Dendritic cell treated with granulocyte-macrophage colony-stimulating factor and Interleukin-4, amounts not matched to agents 40 ng/mL and 50 ng/mL, for 4 days (primary cell): Measurements from ENCODE around the gene VWA2.

Experiments
- H3K27ac Mint-ChIP-seq: one replicate; pipeline ENCODE4 v1.8.0; 2022; ENCODE audit warnings: mild to moderate bottlenecking, mixed read lengths
- H3K27me3 Mint-ChIP-seq: one replicate; pipeline ENCODE4 v1.8.0; 2022; ENCODE audit warnings: mild to moderate bottlenecking, mixed read lengths
- H3K36me3 Mint-ChIP-seq: one replicate; pipeline ENCODE4 v1.8.0; 2022; ENCODE audit warnings: low read depth, mixed read lengths
- H3K4me1 Mint-ChIP-seq: one replicate; pipeline ENCODE4 v1.8.0; 2022; ENCODE audit warnings: low read depth, mixed read lengths
- H3K4me3 Mint-ChIP-seq: one replicate; pipeline ENCODE4 v1.8.0; 2022; ENCODE audit warnings: mild to moderate bottlenecking, moderate library complexity, mixed read lengths
- H3K9me3 Mint-ChIP-seq: one replicate; pipeline ENCODE4 v1.8.0; 2022; ENCODE audit warnings: mixed read lengths
- intact Hi-C: fragments of 100-400 bp; cut with micrococcal nuclease; formaldehyde crosslinking; loops from one replicate; pipeline ENCODE4 v1.15.0; 2022

Gene VWA2

DNA sequence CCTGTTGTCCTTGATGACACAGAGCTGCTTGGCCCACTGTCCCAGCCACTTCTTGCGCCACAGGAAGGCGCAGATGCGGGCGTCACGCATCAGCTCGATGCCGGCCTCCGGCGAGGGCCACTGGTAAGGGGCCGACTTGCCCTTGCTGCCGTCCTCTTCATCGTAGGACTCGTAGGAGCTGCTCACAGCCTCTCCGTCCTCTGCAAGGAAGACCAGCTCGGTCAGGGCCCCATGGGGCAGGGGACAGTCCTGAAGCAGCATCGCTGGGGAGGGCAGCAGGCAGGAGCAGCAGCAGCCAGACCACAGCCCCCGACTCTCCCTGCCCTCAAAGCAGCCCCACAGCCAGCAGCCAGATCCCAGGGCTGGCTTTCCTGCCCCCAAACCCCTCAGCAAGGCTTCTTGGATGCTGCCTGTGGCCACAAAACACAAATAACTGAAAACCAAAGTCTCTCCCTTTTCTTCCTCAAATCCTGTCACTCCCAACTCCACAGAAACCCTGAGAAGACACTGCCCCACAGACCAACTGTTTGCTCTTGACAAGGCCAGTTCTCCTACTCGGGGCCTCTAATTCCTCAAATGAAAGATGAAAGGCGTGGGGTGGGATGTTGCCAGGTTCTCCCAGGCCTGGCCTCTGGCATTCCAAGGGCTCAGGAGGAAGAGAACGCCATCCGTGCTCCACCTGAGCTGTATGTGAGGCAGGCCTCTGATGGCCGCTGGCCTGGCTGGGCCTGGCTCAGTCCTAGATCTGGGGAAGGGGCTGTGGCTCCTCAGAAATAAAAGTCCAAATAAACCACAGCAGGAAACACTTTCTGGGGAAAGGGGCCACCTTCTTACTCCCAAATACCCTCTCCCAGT, 76.7 kb downstream of the VWA2 start:
- no peak overlapping the region for H3K4me3 Mint-ChIP-seq
- intact Hi-C loops = no loop called here
- H3K27ac Mint-ChIP-seq = no peak overlapping the region
- no peaks in the 10 kb centered on the region for H3K36me3 Mint-ChIP-seq
- H3K9me3 Mint-ChIP-seq = no peaks in the 10 kb centered on the region
- no peaks in the 10 kb centered on the region for H3K4me1 Mint-ChIP-seq
- no peaks in the 10 kb centered on the region for H3K27me3 Mint-ChIP-seq

DNA sequence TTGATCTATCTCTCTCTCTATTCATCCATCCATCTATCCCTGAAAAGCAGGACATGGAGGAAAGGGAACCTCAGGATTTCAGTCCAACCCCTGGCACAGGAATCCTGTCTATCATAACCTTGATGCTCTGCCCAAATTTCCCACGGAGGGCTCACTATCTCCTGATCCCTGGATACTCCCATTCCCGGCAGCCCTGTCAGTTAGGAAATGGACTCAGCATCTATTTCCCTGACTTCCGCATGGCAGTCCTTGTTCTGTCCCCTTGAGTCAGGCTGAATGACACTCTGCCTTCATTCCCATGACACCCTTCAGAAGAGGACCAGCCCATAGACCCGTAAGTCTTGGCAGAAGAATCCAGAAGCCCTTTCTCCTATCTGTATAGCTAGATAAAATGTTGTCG, 77.7 kb downstream of the VWA2 start:
- Mint-ChIP-seq H3K27me3 (no peaks in the 10 kb centered on the region), H3K4me1 (no peaks in the 10 kb centered on the region), H3K9me3 (no peaks in the 10 kb centered on the region), H3K27ac (no peak overlapping the region), H3K36me3 (no peaks in the 10 kb centered on the region), H3K4me3 (no peak overlapping the region)
- intact Hi-C loops = no loop called here

DNA sequence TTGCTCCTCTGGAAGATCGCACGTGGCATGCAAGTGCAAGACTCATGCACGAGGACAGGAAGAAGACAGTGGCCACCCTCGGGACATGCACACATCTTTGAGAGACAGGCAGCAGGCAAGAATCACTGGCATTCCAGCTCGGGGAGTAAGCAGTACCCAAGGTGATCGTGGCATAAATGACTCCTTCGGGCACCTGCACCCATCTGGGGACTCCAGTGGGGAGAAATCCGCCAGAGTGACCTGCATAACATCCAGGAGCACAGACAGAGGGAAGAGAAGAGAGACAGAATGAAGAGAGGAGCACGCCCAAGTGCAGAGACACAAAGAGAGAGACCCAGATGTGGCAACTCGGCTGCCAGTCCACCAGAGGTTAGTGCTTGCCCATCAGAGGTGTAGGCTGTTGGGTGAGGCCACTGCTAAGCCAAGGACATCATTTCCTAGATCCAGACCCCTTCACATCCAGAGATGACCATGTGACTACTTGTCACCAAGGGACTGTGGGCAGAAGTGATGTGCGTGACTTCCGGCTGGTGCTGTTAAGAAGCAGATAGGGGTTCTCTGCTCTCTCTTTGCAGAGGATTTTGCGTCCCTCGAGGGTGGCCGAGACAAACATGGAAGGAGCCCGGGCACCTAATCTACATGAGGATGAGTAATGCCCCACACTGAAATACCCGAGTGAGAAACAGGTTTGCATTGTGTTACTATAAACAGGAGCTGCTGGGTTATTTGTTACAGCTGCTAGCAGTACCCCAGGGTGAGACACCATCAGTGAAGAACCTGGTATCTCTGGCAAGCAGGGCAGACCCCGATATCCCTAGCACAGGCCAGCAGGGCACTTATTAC, 80.6 kb downstream of the VWA2 start:
- H3K27me3 Mint-ChIP-seq = no peaks in the 10 kb centered on the region
- no peaks in the 10 kb centered on the region for H3K9me3 Mint-ChIP-seq
- intact Hi-C loops = no loop called here
- no peaks in the 10 kb centered on the region for H3K4me1 Mint-ChIP-seq
- no peak overlapping the region for H3K27ac Mint-ChIP-seq
- H3K4me3 Mint-ChIP-seq = no peak overlapping the region
- H3K36me3 Mint-ChIP-seq = no peaks in the 10 kb centered on the region

DNA sequence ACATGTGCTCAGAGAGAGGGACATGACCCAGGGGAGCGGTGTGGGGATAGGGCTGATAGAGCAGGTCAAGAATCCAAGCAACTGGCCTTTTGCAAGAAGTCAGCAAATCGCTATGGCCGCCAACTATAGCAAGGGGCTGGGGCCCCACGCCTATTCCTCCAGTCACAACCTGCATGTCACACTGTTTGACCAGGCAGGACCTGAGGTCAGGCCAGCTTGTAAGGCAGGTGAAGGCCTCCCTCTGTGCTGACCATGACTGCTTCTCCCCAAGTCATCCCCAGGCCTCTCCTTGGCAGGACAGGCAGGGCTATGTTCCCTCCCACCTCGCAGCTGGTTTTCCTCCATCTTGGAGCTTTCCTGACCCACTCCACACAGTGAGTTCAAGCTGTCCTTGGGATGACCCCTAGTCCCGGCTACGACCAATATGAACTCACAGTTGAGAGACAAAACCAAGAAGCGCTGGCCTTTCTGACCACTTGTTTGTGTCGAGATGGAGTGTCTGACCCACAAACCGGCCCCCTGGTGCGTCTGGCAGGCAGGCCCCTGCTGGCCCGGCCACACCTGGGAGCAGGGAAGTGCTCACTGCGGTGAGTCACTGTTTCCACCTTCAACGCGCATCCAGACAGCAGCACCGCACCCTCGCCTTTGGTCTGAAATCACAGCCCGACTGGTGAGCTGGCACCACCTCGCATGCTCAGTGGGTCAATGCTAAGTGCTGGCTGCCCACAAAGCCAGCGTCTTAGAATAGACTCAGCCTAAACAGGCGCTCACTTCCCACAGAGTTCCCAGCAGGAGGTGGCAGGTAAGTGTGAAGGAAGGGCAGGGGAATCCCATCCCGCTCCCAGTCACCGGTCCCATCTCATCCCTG, 81.4 kb downstream of the VWA2 start:
- H3K4me1 Mint-ChIP-seq = no peaks in the 10 kb centered on the region
- H3K27ac Mint-ChIP-seq = no peak overlapping the region
- no peaks in the 10 kb centered on the region for H3K36me3 Mint-ChIP-seq
- no peak overlapping the region for H3K4me3 Mint-ChIP-seq
- intact Hi-C loops = no loop called here
- H3K27me3 Mint-ChIP-seq = no peaks in the 10 kb centered on the region
- H3K9me3 Mint-ChIP-seq = no peaks in the 10 kb centered on the region

DNA sequence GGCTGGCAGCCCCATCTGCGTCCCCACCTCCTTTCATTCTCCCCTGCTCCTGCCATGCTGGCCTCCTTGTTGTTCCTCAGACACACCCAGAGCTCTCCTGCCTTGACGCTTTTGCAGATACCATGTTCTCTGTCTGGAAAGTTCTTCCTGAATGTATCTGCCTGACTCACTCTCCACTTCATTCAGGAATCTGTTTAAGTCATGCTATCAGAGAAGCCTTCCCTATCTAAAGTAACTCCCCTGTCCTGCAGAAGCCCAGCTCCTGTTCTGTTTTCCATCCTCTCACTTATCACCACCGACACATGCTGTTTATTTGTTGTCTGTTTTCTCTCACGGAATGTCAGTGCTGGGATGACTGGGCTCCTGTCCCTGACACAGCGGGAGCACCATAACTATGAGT, 83.3 kb downstream of the VWA2 start:
- H3K36me3 Mint-ChIP-seq = no peaks in the 10 kb centered on the region
- no peaks in the 10 kb centered on the region for H3K4me1 Mint-ChIP-seq
- H3K27ac Mint-ChIP-seq = no peak overlapping the region
- H3K4me3 Mint-ChIP-seq = no peak overlapping the region
- H3K9me3 Mint-ChIP-seq = no peaks in the 10 kb centered on the region
- H3K27me3 Mint-ChIP-seq = no peaks in the 10 kb centered on the region
- intact Hi-C loops = no loop called here

DNA sequence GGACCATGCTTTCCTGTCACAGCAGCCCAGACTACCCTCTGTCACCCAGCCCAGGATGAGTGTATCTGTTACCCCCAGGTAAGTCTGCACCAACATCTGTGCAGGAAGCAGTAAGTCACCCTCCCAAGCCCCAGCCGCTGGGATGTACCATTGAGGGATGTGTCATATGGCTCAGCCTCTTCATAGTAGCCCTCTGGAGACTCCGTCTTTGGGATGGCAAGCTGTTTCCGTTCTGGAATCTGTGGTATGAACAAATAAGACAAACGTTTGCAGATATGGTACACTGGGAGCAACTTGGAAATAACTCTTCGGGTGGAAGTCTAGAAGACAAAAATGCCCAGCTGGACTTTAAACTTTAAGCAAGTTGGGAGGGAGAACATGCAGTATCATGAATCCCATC, 84.0 kb downstream of the VWA2 start:
- intact Hi-C loops = no loop called here
- Mint-ChIP-seq H3K36me3 (no peaks in the 10 kb centered on the region), H3K4me1 (no peaks in the 10 kb centered on the region), H3K27ac (no peak overlapping the region), H3K9me3 (no peaks in the 10 kb centered on the region), H3K4me3 (no peak overlapping the region), H3K27me3 (no peaks in the 10 kb centered on the region)

DNA sequence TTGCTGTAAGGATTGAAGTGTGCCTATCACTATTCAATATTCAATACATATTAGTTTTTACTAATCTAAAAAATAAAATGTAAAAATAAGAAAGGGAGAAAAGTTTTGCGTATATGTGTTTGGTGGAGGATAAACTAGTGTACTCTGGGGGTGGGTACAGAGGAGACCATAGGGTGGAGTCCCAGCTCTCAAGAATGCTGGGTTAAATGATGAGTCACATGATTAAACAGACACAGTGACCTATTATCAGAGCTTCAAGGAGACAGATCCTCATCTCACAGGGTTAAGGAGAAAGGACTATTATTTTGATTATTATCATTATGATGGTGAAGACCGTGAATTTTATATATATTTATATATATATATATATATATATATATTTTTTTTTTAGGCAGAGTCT, 87.7 kb downstream of the VWA2 start:
- intact Hi-C loops = no loop called here
- Mint-ChIP-seq H3K9me3 (no peaks in the 10 kb centered on the region), H3K4me1 (no peaks in the 10 kb centered on the region), H3K36me3 (no peaks in the 10 kb centered on the region), H3K27ac (no peak overlapping the region), H3K27me3 (no peaks in the 10 kb centered on the region), H3K4me3 (no peak overlapping the region)

DNA sequence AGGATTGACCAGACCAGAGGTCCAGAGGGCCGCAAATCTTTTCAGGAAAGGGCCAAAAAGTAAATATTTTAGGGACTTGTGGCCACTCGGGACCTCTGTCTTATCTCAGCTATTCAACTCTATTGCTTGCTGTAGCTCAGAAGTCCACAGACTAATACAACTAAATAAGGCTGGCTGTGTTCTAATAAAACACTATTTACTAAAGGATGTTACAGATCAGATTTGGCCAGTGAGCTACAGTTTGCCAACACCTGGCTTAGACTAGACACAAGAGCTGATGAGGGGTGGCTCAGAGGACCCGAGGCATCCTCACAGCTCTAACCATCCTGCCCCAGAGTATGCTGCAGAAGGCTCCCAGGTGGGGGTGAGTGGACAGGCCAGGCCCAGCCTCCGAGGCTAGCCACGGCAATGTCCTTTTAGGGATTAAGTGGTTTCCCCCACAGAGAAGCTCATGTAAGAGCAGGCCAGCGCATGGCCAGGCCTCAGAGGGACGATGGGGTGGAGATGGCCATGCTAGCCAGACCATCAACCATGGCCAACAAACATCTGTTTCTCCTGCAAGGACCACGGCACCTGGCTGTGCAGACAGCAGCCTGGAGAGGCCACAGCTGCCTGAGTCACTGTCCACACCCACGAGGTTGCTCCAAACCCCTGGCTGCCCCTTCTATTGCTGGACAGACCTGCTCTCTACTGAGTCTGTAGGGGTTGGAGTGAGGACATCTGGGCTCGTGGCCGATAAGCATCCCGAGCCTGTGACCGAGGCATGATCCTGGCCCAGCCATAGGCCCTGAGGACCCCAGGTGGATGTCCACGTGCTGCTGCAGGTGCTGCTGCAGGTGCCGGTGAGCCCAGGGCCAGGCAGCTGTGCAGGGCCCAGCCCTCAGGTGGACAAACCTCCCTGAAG, 88.7 kb downstream of the VWA2 start:
- Mint-ChIP-seq H3K9me3 (no peaks in the 10 kb centered on the region), H3K36me3 (no peaks in the 10 kb centered on the region), H3K4me1 (no peaks in the 10 kb centered on the region), H3K27me3 (no peaks in the 10 kb centered on the region), H3K27ac (no peak overlapping the region), H3K4me3 (no peak overlapping the region)
- intact Hi-C loops = no loop called here

DNA sequence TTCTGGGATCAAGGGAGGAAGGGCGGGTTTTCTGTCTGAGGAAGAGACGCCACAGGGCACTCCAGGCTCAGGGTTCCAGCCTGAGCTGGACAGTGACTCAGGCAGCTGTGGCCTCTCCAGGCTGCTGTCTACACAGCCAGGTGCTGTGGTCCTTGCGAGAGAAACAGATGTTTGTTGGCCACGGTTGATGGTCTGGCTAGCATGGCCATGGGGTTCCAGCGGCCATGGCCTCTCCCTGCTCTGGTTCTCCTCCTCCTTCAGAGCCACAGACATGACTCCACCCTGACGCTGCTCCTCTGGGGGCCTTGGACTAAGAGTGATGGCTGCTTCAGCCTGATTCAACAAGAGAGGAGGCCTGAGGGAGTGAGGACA, 89.4 kb downstream of the VWA2 start:
- intact Hi-C loops = no loop called here
- no peak overlapping the region for H3K4me3 Mint-ChIP-seq
- H3K27me3 Mint-ChIP-seq = no peaks in the 10 kb centered on the region
- H3K4me1 Mint-ChIP-seq = no peaks in the 10 kb centered on the region
- no peaks in the 10 kb centered on the region for H3K9me3 Mint-ChIP-seq
- H3K27ac Mint-ChIP-seq = no peak overlapping the region
- H3K36me3 Mint-ChIP-seq = no peaks in the 10 kb centered on the region

DNA sequence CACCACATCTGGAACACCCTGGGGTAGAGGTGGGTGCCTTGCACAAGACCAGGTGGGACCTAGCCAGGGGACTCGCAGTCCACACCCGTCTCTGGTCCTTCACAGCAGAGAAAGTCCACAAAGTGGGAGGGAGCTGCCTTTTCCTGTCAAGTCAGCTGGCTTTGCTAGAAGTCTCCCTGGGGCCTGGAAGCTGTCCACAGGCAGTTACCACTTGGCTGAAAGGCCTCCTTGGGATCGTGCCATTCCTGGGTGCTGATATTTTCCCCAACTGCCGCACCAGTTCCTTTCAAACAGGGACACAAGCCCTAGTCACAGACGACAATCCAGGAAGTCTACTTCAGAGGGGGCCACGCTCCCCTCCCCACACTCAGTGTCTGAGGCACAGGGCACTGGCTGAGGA, 89.8 kb downstream of the VWA2 start:
- intact Hi-C loops = no loop called here
- Mint-ChIP-seq H3K36me3 (no peaks in the 10 kb centered on the region), H3K4me3 (no peak overlapping the region), H3K27ac (no peak overlapping the region), H3K9me3 (no peaks in the 10 kb centered on the region), H3K27me3 (no peaks in the 10 kb centered on the region), H3K4me1 (no peaks in the 10 kb centered on the region)

DNA sequence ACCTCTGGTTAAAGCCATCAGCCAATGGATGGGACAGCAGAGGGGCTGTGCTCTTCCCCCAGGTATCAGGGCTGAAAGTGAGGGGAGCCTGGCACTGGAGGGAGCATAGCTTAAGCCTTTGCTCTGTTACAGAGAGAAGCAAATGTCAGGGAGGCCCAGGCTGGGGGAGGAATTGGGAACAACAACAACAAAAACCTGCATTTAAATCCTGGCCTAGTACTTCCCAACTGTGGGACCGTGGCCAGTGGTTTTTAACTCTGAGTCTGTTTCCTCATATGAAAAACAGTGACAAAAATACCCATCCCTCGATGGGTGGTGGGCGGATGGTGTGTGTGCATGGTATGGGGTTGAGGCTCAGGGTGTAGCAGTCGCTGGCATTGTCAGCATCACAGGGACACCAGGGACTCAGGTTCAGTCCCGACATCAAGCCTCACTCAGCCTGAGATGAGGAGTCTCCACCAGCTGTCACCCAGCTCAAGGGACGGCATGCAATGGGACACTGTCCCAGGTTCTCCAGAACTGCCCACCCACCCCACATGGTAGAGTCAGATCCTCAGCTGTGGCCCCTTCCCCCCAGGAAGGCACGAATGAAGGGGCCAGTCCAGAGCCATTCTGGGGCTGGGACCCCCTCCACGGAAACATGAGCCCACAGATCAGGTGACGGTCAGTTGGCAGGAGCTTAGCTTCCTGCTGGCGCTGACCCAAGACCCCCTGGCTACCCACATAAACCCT, 90.7 kb downstream of the VWA2 start:
- H3K4me3 Mint-ChIP-seq = no peak overlapping the region
- intact Hi-C loops = no loop called here
- H3K36me3 Mint-ChIP-seq = no peaks in the 10 kb centered on the region
- H3K9me3 Mint-ChIP-seq = no peaks in the 10 kb centered on the region
- H3K4me1 Mint-ChIP-seq = no peaks in the 10 kb centered on the region
- H3K27me3 Mint-ChIP-seq = peaks cover 2% of the 10 kb centered on the region
- no peak overlapping the region for H3K27ac Mint-ChIP-seq

DNA sequence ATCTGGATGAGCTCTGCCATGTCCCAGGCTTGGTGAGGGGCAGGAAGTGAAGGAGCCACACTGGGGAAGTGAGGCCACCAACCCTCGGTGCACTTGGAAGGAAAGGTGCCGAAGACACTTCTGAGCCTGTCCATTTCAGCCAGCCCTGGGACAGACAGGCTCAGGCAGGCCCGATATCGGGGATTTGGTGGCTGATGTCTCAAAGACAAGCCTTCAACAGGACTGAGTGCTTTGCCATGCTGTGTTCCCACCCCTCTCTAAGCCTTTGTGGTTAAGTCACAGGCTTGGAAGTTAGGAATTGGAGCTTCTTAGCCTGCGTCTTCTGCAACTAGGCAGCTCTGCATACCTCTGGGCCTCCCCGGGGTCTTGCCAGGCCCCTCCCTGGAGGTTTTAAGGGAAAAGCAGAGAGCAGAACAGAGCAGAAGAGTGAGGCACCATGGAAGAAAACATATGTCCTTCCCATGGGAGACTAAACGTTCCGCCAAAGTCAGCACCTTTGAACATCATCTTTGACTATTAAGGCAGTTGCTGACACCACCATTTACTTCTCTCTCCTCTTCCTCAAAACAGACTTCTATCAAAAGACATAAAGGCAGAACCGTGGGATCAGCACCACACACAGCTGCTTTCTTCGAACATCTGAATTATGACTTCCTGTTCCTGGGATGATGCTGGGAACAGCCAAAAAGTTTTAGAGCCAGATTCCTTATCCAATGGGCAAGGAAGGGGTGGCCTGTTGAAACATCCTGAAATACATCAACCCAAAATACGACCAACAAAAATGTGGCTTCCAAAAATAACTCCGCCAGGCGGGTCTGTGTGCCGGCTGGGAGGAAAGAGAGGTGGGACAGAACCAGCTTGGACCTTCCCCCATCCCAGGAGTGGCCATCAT, 93.5 kb downstream of the VWA2 start:
- no peaks in the 10 kb centered on the region for H3K9me3 Mint-ChIP-seq
- H3K27ac Mint-ChIP-seq = no peak overlapping the region
- peaks cover 2% of the 10 kb centered on the region for H3K27me3 Mint-ChIP-seq
- intact Hi-C loops = no loop called here
- H3K4me3 Mint-ChIP-seq = no peak overlapping the region
- H3K36me3 Mint-ChIP-seq = no peaks in the 10 kb centered on the region
- H3K4me1 Mint-ChIP-seq = no peaks in the 10 kb centered on the region
